H9 (cell line): ENCODE data around the gene ABCF1. TPM values are rescaled to one million over a fixed set of nuclear protein-coding genes. Genes with fewer than 3 reads are reported as not detected.
A peak's percentile ranks its signal among the peaks of the same experiment; 100 is the strongest.

Experiments
- DNase-seq: peaks from one replicate; pipeline ENCODE4 v3.0.0-alpha.2; 2017
- H2AFZ ChIP-seq: one replicate; pipeline ENCODE4 v1.6.1; 2013; ENCODE audit warnings: mild to moderate bottlenecking, low read length, control low read depth, moderate library complexity
- H2AK5ac ChIP-seq: 2 replicates; pipeline ENCODE4 v1.6.1; 2013; ENCODE audit warnings: low read length, control low read depth, mixed read lengths; ENCODE audit not compliant: insufficient read length
- H2BK120ac ChIP-seq: one replicate; pipeline ENCODE4 v1.6.1; 2013; ENCODE audit warnings: low read depth, mild to moderate bottlenecking, low read length, control low read depth, inconsistent platforms; ENCODE audit not compliant: poor library complexity, severe bottlenecking
- H2BK12ac ChIP-seq: 2 replicates; pipeline ENCODE4 v1.6.1; 2013; ENCODE audit warnings: low read length, control low read depth, mixed read lengths, low read depth; ENCODE audit not compliant: insufficient read length
- H2BK15ac ChIP-seq: 2 replicates; pipeline ENCODE4 v1.6.1; 2013; ENCODE audit warnings: low read depth, low read length, control low read depth
- H2BK20ac ChIP-seq: one replicate; pipeline ENCODE4 v1.6.1; 2013; ENCODE audit warnings: low read depth, mild to moderate bottlenecking, low read length, control low read depth, inconsistent platforms; ENCODE audit not compliant: poor library complexity, severe bottlenecking
- H2BK5ac ChIP-seq: 2 replicates; pipeline ENCODE4 v1.6.1; 2013; ENCODE audit warnings: low read length, control low read depth, mixed read lengths; ENCODE audit not compliant: insufficient read length
- H3K14ac ChIP-seq: 2 replicates; pipeline ENCODE4 v1.6.1; 2013; ENCODE audit warnings: low read length, control low read depth; ENCODE audit not compliant: insufficient read depth
- H3K18ac ChIP-seq: 2 replicates; pipeline ENCODE4 v1.6.1; 2013; ENCODE audit warnings: low read depth, mild to moderate bottlenecking, mixed read lengths, low read length, control low read depth; ENCODE audit not compliant: insufficient read length
- H3K23ac ChIP-seq: 2 replicates; pipeline ENCODE4 v1.6.1; 2013; ENCODE audit warnings: low read length, control low read depth, mixed read lengths, low read depth; ENCODE audit not compliant: insufficient read length
- H3K23me2 ChIP-seq: 2 replicates; pipeline ENCODE4 v1.6.1; 2013; ENCODE audit warnings: low read depth, mild to moderate bottlenecking, mixed read lengths, low read length, control low read depth; ENCODE audit not compliant: insufficient read length, poor library complexity, severe bottlenecking
- H3K27ac ChIP-seq: 2 replicates; pipeline ENCODE4 v1.5.1; 2013; ENCODE audit warnings: low read length, control low read depth, mixed read lengths, low read depth; ENCODE audit not compliant: insufficient read length
- H3K27me3 ChIP-seq: 2 replicates; pipeline ENCODE4 v1.6.1; 2013; ENCODE audit warnings: low read length, control low read depth, inconsistent platforms; ENCODE audit not compliant: insufficient read depth
- H3K4ac ChIP-seq: 2 replicates; pipeline ENCODE4 v1.6.1; 2013; ENCODE audit warnings: low read depth, mild to moderate bottlenecking, control low read depth, inconsistent platforms, low read length, moderate library complexity
- H3K4me1 ChIP-seq: 2 replicates; pipeline ENCODE4 v1.6.1; 2013; ENCODE audit warnings: low read length, control low read depth, inconsistent platforms; ENCODE audit not compliant: insufficient read depth
- H3K4me2 ChIP-seq: 2 replicates; pipeline ENCODE4 v1.6.1; 2013; ENCODE audit warnings: low read length, control low read depth, mixed read lengths; ENCODE audit not compliant: insufficient read length, insufficient read depth
- H3K56ac ChIP-seq: 2 replicates; pipeline ENCODE4 v1.6.1; 2013; ENCODE audit warnings: low read depth, mild to moderate bottlenecking, mixed read lengths, low read length, control low read depth; ENCODE audit not compliant: insufficient read length
- H3K79me1 ChIP-seq: 2 replicates; pipeline ENCODE4 v1.6.1; 2013; ENCODE audit warnings: low read depth, mild to moderate bottlenecking, moderate library complexity, low read length, control low read depth, inconsistent platforms; ENCODE audit not compliant: insufficient read depth, poor library complexity, severe bottlenecking
- H3K79me2 ChIP-seq: 2 replicates; pipeline ENCODE4 v1.6.1; 2013; ENCODE audit warnings: low read length, control low read depth, inconsistent platforms; ENCODE audit not compliant: insufficient read depth
- H3K9ac ChIP-seq: 2 replicates; pipeline ENCODE4 v1.6.1; 2013; ENCODE audit warnings: low read length, control low read depth, mixed read lengths; ENCODE audit not compliant: insufficient read length; ENCODE audit errors: extremely low read depth
- H3K9me3 ChIP-seq: one replicate; pipeline ENCODE4 v1.6.1; 2013; ENCODE audit warnings: low read depth, low read length, inconsistent platforms; ENCODE audit not compliant: control insufficient read depth
- H3T11ph ChIP-seq: one replicate; pipeline ENCODE4 v1.6.1; 2013; ENCODE audit warnings: mild to moderate bottlenecking, low read length, control low read depth, inconsistent platforms
- H4K20me1 ChIP-seq: one replicate; pipeline ENCODE4 v1.6.1; 2013; ENCODE audit not compliant: control insufficient read depth, insufficient read length, insufficient read depth
- H4K5ac ChIP-seq: 2 replicates; pipeline ENCODE4 v1.6.1; 2013; ENCODE audit warnings: low read depth, mild to moderate bottlenecking, mixed read lengths, low read length, control low read depth; ENCODE audit not compliant: insufficient read length
- H4K8ac ChIP-seq: replicated peaks from 2 replicates; pipeline ENCODE4 v1.6.1; 2013; ENCODE audit warnings: low read length, control low read depth, mixed read lengths, low read depth; ENCODE audit not compliant: insufficient read length
- H4K91ac ChIP-seq: 2 replicates; pipeline ENCODE4 v1.6.1; 2013; ENCODE audit warnings: low read depth, mild to moderate bottlenecking, moderate library complexity, mixed read lengths, low read length, control low read depth; ENCODE audit not compliant: insufficient read length
- H3K27ac Mint-ChIP-seq, 3 experiments: 2 replicates in 2 of 3; 3 replicates in 1 of 3; pipeline ENCODE4 v1.8.0; 2020 to 2021; ENCODE audit warnings: mixed read lengths in 3 of 3, mild to moderate bottlenecking in 1 of 3, moderate library complexity in 1 of 3
- H3K27me3 Mint-ChIP-seq: 2 replicates; pipeline ENCODE4 v1.8.0; 2021; ENCODE audit warnings: low read depth, mild to moderate bottlenecking, moderate library complexity, mixed read lengths
- H3K36me3 Mint-ChIP-seq, 3 experiments: 2 replicates in 2 of 3; 3 replicates in 1 of 3; pipeline ENCODE4 v1.8.0; 2020 to 2021; ENCODE audit warnings: low read depth in 3 of 3, mixed read lengths in 3 of 3; ENCODE audit not compliant: insufficient read depth in 1 of 3
- H3K4me1 Mint-ChIP-seq, 2 experiments: 2 replicates each; pipeline ENCODE4 v1.8.0; 2020; ENCODE audit warnings: mixed read lengths in 2 of 2
- H3K4me3 Mint-ChIP-seq, 2 experiments: 2 replicates in 1 of 2; 3 replicates in 1 of 2; pipeline ENCODE4 v1.8.0; 2020 to 2021; ENCODE audit warnings: mild to moderate bottlenecking in 2 of 2, mixed read lengths in 2 of 2, moderate library complexity in 1 of 2
- H3K9me3 Mint-ChIP-seq, 2 experiments: 2 replicates in 1 of 2; 3 replicates in 1 of 2; pipeline ENCODE4 v1.8.0; 2020; ENCODE audit warnings: mild to moderate bottlenecking in 2 of 2, mixed read lengths in 2 of 2, moderate library complexity in 1 of 2
- CTCF ChIP-seq: fragments of 200-600 bp; sonication (generic); conservative IDR thresholded peaks from 3 replicates; pipeline ENCODE4 v1.8.0; 2021; ENCODE audit warnings: antibody characterized with exemption, mild to moderate bottlenecking
- WGBS: extraction: QIAGEN DNeasy Blood & Tissue Kit; methylation state at CpG from one replicate; pipeline ENCODE4 v1.1.7; 2013; ENCODE audit warnings: missing lambda C conversion rate, low lambda C conversion rate, mixed read lengths; ENCODE audit not compliant: insufficient read length; ENCODE audit errors: extremely low coverage; 5-methylcytosine and 5-hydroxymethylcytosine counted together
- total RNA-seq: library from RNA; stranded (reverse); gene quantifications from 2 replicates; pipeline ENCODE4 v1.2.1, GENCODE V29; 2021

ABCF1 gene
- total RNA-seq, 1 experiment from 2014 or later = 118 TPM

GRCh38 chr6:30619561-30619960, 48.3 kb downstream of the ABCF1 start:
- Histone ChIP-seq H3K4ac (no peak overlapping the region), H3K23me2 (peaks cover 19% of the 10 kb centered on the region), H2BK15ac (no peak overlapping the region), H2BK12ac (no peak overlapping the region), H3K14ac (no peak overlapping the region), H3K4me1 (peaks cover under 1% of the 10 kb centered on the region; the same call in 1 of the 2 replicates), H3K18ac (no peak overlapping the region), H4K5ac (no peak overlapping the region), H3K23ac (no peak overlapping the region), H4K91ac (no peak overlapping the region), H4K20me1 (no peaks in the 10 kb centered on the region), H3K79me2 (peaks cover 2% of the 10 kb centered on the region; the same call in 1 of the 2 replicates), H3K9me3 (no peaks in the 10 kb centered on the region), H4K8ac (no peak overlapping the region), H3K27ac (no peak overlapping the region), H2BK120ac (no peak overlapping the region), H3K56ac (no peak overlapping the region), H3T11ph (no peak overlapping the region), H2BK5ac (no peak overlapping the region), H3K27me3 (no peaks in the 10 kb centered on the region), H3K79me1 (peaks cover 4% of the 10 kb centered on the region), H2BK20ac (no peak overlapping the region), H3K9ac (no peak overlapping the region), H2AFZ (no peak overlapping the region), H3K4me2 (no peak overlapping the region), H2AK5ac (no peak overlapping the region)
- H3K36me3 Mint-ChIP-seq = peaks cover 34 to 61% (median 50%) of the 10 kb centered on the region in 3 experiments
- peak overlapping the region; percentile 92 to 97; a peak in 3 of 5 replicates for H3K4me3 Mint-ChIP-seq
- H3K9me3 Mint-ChIP-seq = peaks cover 8 to 12% of the 10 kb centered on the region in 2 experiments; a peak in 3 of 5 replicates
- TF ChIP-seq CTCF = no peak
- no peaks in the 10 kb centered on the region; the same call in 1 of the 2 replicates for H3K27me3 Mint-ChIP-seq
- no CpG with 5 or more reads among the region's 11 CpGs for WGBS
- H3K27ac Mint-ChIP-seq = no peak overlapping the region
- DNase-seq = no peak
- peaks cover 11% of the 10 kb centered on the region in 2 experiments for H3K4me1 Mint-ChIP-seq
